Bronchial epithelial cell (primary cell): ENCODE data around the gene ACKR2. TPM values are rescaled to one million over a fixed set of nuclear protein-coding genes. Genes with fewer than 3 reads are reported as not detected.

ENCODE experiments used
- DNase-seq: peaks from one replicate; pipeline ENCODE4 v3.0.0-alpha.2; 2010; ENCODE audit warnings: low read depth
- FAIRE-seq: peaks from 2 replicates; lab custom pipeline; 2011; peaks lifted over from hg19 to GRCh38; lab: Jason Lieb, UNC
- H3K27me3 ChIP-seq: 2 replicates; pipeline ENCODE4 v1.5.1; 2011; ENCODE audit warnings: low read length; ENCODE audit not compliant: control insufficient read depth, insufficient read depth
- H3K36me3 ChIP-seq: 2 replicates; pipeline ENCODE4 v1.5.1; 2011; ENCODE audit warnings: low read length; ENCODE audit not compliant: control insufficient read depth, insufficient read depth
- H3K4me3 ChIP-seq: 2 replicates; pipeline ENCODE4 v1.5.1; 2011; ENCODE audit warnings: mild to moderate bottlenecking, low read depth, low read length, control low read depth
- total RNA-seq: library from RNA; depleted of rRNA; stranded (reverse); fragments of >200 nt; gene quantifications from 2 replicates; pipeline ENCODE4 v1.2.1, GENCODE V29; 2014
- TF ChIP-seq, protein P1 (sequence below): IDR thresholded peaks from 2 replicates; pipeline ENCODE4 v1.5.1; 2011; ENCODE audit warnings: mild to moderate bottlenecking, moderate library complexity, low read length, control low read depth, inconsistent platforms; ENCODE audit not compliant: insufficient read depth, severe bottlenecking

ACKR2 gene
- total RNA-seq, 1 donor from 2014 or later: 1.3 TPM

DNA sequence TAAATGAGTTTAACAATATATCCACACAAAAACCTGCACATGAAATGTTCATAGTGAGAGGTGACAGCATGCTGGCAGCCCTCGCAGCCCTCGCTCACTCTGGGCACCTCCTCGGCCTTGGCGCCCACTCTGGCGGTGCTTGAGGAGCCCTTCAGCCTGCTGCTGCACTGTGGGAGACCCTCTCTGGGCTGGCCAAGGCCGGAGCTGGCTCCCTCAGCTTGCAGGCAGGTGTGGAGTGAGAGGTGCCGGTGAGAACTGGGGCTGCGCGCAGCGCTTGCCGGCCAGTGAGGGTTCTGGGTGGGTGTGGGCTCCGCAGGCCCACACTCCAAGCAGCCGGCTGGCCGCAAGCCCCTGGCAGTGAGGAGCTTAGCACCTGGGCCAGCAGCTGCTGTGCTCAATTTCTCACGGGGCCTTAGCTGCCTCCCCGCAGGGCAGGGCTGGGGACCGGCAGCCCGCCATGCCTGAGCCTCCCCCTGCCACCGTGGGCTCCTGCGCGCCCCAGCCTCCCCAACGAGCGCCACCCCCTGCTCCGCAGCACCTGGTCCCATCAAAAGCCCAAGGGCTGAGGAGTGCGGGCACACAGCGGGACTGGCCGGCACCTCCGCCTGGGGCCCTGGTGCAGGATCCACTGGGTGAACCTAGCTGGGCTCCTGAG lies 39.6 kb upstream of the ACKR2 start:
- H3K36me3 ChIP-seq: no peaks in the 10 kb centered on the region
- DNase-seq (no peak), FAIRE-seq (no peak)
- no peaks in the 10 kb centered on the region for H3K27me3 ChIP-seq
- TF ChIP-seq, protein P1, sequence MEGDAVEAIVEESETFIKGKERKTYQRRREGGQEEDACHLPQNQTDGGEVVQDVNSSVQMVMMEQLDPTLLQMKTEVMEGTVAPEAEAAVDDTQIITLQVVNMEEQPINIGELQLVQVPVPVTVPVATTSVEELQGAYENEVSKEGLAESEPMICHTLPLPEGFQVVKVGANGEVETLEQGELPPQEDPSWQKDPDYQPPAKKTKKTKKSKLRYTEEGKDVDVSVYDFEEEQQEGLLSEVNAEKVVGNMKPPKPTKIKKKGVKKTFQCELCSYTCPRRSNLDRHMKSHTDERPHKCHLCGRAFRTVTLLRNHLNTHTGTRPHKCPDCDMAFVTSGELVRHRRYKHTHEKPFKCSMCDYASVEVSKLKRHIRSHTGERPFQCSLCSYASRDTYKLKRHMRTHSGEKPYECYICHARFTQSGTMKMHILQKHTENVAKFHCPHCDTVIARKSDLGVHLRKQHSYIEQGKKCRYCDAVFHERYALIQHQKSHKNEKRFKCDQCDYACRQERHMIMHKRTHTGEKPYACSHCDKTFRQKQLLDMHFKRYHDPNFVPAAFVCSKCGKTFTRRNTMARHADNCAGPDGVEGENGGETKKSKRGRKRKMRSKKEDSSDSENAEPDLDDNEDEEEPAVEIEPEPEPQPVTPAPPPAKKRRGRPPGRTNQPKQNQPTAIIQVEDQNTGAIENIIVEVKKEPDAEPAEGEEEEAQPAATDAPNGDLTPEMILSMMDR: no peak
- no peak overlapping the region for H3K4me3 ChIP-seq

DNA sequence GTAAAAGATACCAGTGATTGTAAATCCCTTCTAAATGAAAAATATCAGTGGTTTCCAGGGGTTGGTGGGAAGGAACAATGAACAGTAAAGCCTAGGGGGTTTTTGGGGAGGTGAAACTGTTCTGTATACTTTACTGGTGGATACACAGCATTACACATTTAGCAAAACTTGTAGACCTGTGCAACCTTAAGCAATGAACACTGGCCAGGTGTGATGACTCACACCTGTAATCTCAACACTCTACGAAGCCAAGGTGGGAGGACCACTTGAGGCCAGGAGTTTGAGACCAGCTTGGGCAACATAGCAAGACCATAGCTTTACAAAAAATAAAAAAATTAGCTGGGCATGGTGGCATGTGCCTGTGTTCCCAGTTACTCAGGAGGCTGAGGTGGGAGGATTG lies 38.0 kb upstream of the ACKR2 start:
- no peaks in the 10 kb centered on the region for H3K27me3 ChIP-seq
- FAIRE-seq: no peak
- peak; percentile 46 for DNase-seq
- no peak overlapping the region for H3K4me3 ChIP-seq
- no peaks in the 10 kb centered on the region for H3K36me3 ChIP-seq
- TF ChIP-seq, protein P1: no peak

DNA sequence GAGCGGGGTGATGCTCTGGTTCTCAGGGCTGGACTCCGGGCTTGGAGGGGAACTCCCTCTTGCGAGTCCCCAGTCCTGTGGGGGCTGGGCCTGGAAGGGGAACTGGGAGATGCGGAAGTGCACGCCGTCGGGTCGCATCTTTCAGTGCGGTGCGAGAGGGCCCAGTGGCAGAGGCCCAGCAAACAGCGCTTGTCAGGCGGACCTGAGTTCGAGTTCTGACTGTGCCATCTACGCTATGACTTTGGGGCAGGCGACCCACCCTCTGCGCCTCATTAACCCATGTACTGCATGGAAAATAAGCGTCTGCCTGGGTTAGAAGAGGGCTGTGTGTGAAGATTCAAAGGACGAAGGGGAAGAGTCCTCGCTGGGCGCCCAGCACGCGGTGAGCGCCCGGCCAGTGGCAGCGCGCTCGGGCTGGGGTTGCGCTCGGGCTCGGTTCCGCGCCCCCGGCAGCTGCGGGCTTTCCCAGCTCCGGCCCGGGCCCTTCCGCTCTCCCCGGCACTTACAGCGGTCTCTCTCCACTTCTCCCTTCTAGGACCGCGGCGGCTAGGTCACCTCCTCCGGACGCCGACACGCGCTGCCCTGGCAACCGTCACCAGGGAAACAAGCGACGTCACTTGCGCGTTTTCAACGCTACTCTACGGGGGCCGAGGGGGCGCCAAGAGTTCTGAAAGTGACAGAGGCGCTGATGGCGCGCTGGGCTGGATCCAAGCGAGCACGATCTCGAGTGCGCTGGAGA lies 36.4 kb upstream of the ACKR2 start, which contains the start of gene CCDC13:
Gene CCDC13, minus strand, starts transcription at position 584 of the 739 bp plus-strand sequence. CDS start 14,908 bp downstream, outside the sequence.
- TF ChIP-seq, protein P1: no peak
- Histone ChIP-seq H3K27me3 (no peaks in the 10 kb centered on the region), H3K36me3 (no peaks in the 10 kb centered on the region), H3K4me3 (peak within 1 kb of the TSS; percentile 36)
- DNase-seq (peak; percentile 61), FAIRE-seq (no peak)

DNA sequence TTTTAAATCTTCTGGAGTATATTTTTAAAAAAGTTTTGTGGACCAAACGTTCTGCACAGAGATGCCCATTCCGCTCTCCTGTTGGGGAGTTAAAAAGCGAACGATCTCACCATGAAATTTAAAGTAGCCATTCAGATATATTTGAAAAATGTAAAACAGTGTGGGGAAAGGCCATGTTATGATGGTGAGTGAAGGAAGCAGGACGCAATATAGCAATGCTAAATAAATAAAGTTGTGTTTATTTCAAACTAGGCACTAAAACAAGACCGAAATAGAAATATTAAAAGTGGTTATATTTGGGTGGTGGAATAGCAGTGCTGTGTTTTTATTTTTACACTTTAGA lies 35.9 kb upstream of the ACKR2 start:
- no peaks in the 10 kb centered on the region for H3K27me3 ChIP-seq
- H3K36me3 ChIP-seq: no peaks in the 10 kb centered on the region
- DNase-seq (no peak), FAIRE-seq (no peak)
- TF ChIP-seq, protein P1: no peak
- peak overlapping the region; percentile 36 for H3K4me3 ChIP-seq

DNA sequence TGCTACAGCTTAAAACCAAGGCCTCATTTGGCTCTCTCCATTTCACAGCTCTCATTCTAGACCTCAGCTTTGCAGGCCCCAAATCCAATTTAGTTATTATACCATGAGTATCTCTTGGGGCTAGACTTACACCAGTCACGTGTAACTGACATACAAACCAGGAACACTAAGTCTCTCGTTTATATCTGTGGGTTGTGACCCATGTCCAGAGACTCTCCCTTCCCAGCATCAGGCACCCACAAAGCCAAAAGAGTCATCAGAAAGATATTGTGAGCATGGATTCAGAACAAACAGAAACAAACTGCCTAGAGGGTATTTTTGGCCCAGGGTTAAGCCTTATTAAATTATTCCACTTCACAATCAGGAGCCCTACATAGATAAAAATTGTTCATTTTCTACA lies 30.6 kb upstream of the ACKR2 start:
- H3K27me3 ChIP-seq: no peaks in the 10 kb centered on the region
- no peak overlapping the region for H3K4me3 ChIP-seq
- FAIRE-seq (no peak), DNase-seq (no peak)
- H3K36me3 ChIP-seq: no peaks in the 10 kb centered on the region
- TF ChIP-seq, protein P1: no peak

DNA sequence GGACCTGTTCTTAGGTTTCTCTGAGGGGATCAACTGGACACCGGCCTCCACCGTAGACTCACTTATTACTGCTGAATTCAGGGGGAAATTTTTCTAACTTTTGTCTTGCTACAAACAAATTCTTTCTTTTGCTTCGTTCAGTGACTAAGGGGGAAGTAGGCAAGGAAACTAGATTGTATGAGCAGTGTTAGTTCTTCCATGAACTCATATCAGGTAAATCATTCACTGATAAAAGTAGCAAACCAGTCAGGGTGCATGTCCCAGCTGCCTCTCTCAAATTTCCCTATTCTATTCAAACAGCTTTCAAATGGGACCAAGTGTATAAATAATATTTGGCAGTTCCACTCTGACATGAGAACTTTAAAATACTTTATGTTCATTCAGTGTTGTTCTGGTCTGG lies 28.8 kb upstream of the ACKR2 start:
- Histone ChIP-seq H3K36me3 (no peaks in the 10 kb centered on the region), H3K27me3 (no peaks in the 10 kb centered on the region), H3K4me3 (no peak overlapping the region)
- DNase-seq (no peak), FAIRE-seq (no peak)
- TF ChIP-seq, protein P1: no peak
